ENCODE data around the gene AGAP1.

Gene AGAP1

DNA sequence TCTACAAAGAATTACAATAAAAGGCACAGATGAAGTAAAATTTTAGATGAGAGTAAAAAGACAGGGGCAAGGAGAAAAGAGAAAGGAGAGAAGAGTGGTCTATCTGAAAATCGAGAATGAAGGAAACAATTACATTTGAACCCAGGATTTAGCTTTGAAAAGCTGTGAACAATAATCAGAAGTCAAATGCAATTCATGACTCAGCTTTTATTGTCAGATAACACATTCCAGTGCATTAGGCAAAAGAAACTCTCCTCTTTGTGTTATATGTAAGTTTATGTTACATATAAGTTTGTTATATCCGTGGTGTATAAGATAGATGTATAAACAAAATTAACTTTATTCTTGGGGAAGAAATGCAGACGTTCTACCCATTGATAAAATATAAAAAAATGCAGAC is 389.8 kb downstream of the AGAP1 start:
- Histone ChIP-seq H3K4me3 (ENCODE audit: low read depth in 1 of 2, low read length in 2 of 2) (no peak overlapping the region), H3K27ac (ENCODE audit: low read length) (no peak overlapping the region), H3K9me3 (ENCODE audit: control insufficient read depth in 1 of 2, low read length in 2 of 2) (no peaks in the 10 kb centered on the region), H3K36me3 (ENCODE audit: control insufficient read depth in 1 of 2, insufficient read depth in 2 of 2, low read length in 2 of 2) (peaks cover 0 to 21% of the 10 kb centered on the region in 2 donors), H3K27me3 (ENCODE audit: low read depth, low read length) (no peaks in the 10 kb centered on the region), H3K4me1 (ENCODE audit: control insufficient read depth in 1 of 2, insufficient read depth in 2 of 2, low read length in 2 of 2) (no peaks in the 10 kb centered on the region)

DNA sequence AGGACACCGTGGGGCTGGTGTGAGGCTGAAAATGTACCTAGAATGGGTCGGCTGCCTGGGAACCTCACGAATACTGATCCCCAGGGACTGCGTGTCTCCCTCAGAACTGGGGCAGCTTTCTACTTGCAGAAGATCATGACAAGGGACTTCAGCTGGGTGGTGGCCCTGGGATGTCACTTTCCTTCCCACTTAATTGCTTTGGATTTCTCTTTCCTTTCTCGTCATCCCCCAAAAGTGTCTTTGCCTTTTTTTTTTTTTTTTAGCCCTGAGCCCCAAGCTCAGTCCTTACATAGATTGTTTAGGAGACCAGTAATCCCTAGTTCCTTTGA is 395.4 kb downstream of the AGAP1 start:
- Histone ChIP-seq H3K27ac (ENCODE audit: low read length) (no peak overlapping the region), H3K4me1 (ENCODE audit: control insufficient read depth in 1 of 2, insufficient read depth in 2 of 2, low read length in 2 of 2) (no peaks in the 10 kb centered on the region), H3K27me3 (ENCODE audit: low read depth, low read length) (no peaks in the 10 kb centered on the region), H3K36me3 (ENCODE audit: control insufficient read depth in 1 of 2, insufficient read depth in 2 of 2, low read length in 2 of 2) (peaks cover 4 to 37% of the 10 kb centered on the region in 2 donors), H3K9me3 (ENCODE audit: control insufficient read depth in 1 of 2, low read length in 2 of 2) (no peaks in the 10 kb centered on the region), H3K4me3 (ENCODE audit: low read depth in 1 of 2, low read length in 2 of 2) (no peak overlapping the region)

DNA sequence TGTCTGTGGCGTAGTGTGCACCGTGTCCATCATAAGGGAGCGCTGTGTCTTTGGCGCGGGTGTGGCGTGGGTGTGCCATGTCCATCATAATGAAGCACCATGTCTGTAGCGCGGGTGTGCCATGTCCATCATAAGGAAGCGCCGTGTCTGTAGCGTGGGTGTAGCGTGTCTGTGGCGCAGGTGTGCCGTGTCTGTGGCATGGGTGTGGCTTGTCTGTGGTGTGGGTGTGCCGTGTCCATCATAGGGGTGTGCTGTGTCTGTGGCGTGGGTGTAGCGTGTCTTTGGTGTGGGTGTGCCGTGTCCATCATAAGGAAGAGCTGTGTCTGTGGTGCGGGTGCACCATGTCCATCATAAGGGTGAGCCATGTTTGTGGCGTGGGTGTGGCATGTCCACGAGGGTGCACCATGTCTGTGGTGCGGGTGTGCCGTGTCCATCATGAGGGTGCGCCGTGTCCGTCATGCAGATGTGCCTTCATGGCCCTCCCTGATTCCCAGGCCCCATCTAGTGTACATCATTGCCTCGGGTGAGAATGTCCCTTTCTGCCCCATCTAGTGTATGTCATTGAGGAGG is 399.4 kb downstream of the AGAP1 start:
- H3K27ac ChIP-seq (ENCODE audit: low read length) = no peak overlapping the region
- H3K9me3 ChIP-seq (ENCODE audit: control insufficient read depth in 1 of 2, low read length in 2 of 2) = no peaks in the 10 kb centered on the region
- no peaks in the 10 kb centered on the region for H3K27me3 ChIP-seq (ENCODE audit: low read depth, low read length)
- no peaks in the 10 kb centered on the region for H3K4me1 ChIP-seq (ENCODE audit: control insufficient read depth in 1 of 2, insufficient read depth in 2 of 2, low read length in 2 of 2)
- no peak overlapping the region for H3K4me3 ChIP-seq (ENCODE audit: low read depth in 1 of 2, low read length in 2 of 2)
- peaks cover 12 to 33% of the 10 kb centered on the region in 2 donors for H3K36me3 ChIP-seq (ENCODE audit: control insufficient read depth in 1 of 2, insufficient read depth in 2 of 2, low read length in 2 of 2)

DNA sequence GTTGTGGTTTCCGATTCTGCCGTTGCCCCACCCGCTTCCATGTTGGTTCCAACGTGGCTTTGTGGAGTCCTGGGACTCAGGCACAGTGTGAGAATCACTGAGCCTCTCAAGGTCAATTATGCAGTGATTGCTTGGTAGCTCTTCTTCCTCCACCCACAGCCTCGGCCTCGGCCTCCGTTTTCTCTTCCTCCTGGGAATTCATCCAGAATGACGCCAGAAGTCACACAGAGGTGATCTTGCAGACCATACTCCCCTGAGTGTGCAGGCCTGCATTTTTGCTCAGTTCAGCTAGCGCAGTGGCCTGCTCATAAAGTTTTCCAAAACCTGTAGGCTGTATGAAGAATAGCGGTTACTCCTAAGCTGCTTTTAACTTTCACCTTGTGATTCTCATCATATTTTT is 401.0 kb downstream of the AGAP1 start:
- H3K36me3 ChIP-seq (ENCODE audit: control insufficient read depth in 1 of 2, insufficient read depth in 2 of 2, low read length in 2 of 2) = peaks cover 12 to 25% of the 10 kb centered on the region in 2 donors

DNA sequence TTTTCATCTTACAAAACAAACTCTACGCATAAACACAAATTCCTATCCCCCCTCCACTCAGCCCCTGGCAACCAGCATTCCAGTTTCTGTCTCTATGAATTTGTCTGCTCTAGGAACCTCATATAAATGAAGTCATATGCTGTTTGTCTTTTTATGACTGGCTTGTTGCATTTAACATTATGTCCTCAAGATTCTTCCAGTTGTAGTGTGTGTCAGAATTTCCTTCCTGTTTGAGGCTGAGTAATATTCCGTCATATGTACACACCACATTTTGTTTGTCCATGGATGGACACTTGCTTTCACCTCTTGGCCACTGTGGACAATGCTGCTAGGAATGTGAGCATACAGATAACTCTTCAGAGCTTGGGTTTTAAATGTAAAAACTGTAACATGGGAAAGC is 402.2 kb downstream of the AGAP1 start:
- peaks cover 12 to 20% of the 10 kb centered on the region in 2 donors for H3K36me3 ChIP-seq (ENCODE audit: control insufficient read depth in 1 of 2, insufficient read depth in 2 of 2, low read length in 2 of 2)
- H3K9me3 ChIP-seq (ENCODE audit: control insufficient read depth in 1 of 2, low read length in 2 of 2) = no peaks in the 10 kb centered on the region
- no peak overlapping the region for H3K27ac ChIP-seq (ENCODE audit: low read length)
- no peaks in the 10 kb centered on the region for H3K4me1 ChIP-seq (ENCODE audit: control insufficient read depth in 1 of 2, insufficient read depth in 2 of 2, low read length in 2 of 2)
- H3K4me3 ChIP-seq (ENCODE audit: low read depth in 1 of 2, low read length in 2 of 2) = no peak overlapping the region
- no peaks in the 10 kb centered on the region for H3K27me3 ChIP-seq (ENCODE audit: low read depth, low read length)

More for the DNA sequence above, 401.0 kb downstream of the AGAP1 start:
- Histone ChIP-seq H3K9me3 (ENCODE audit: control insufficient read depth in 1 of 2, low read length in 2 of 2) (no peaks in the 10 kb centered on the region), H3K27ac (ENCODE audit: low read length) (no peak overlapping the region), H3K27me3 (ENCODE audit: low read depth, low read length) (no peaks in the 10 kb centered on the region), H3K4me3 (ENCODE audit: low read depth in 1 of 2, low read length in 2 of 2) (no peak overlapping the region), H3K4me1 (ENCODE audit: control insufficient read depth in 1 of 2, insufficient read depth in 2 of 2, low read length in 2 of 2) (no peaks in the 10 kb centered on the region)

DNA sequence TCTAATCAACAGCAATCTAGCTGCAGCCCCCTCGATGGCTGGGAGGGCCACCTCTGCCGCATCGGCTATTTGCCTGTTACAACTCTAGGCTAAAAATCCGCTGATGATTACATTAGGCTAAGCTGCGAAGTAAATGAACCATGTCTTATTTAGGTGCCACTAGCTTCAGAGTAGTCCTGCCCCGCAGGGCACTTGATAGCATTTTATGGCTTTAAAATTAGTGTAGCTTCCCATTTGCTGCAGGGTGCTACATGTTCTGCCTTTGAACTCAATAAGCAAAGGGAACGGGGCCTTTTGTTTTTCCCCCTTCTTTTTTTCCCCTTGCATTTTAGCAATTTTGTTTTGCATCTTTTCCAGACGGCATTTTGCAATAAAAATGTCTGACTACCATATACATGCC is 404.1 kb downstream of the AGAP1 start:
- no peaks in the 10 kb centered on the region for H3K27me3 ChIP-seq (ENCODE audit: low read depth, low read length)
- no peaks in the 10 kb centered on the region for H3K4me1 ChIP-seq (ENCODE audit: control insufficient read depth in 1 of 2, insufficient read depth in 2 of 2, low read length in 2 of 2)
- H3K36me3 ChIP-seq (ENCODE audit: control insufficient read depth in 1 of 2, insufficient read depth in 2 of 2, low read length in 2 of 2) = peaks cover 12 to 20% of the 10 kb centered on the region in 2 donors
- no peak overlapping the region for H3K4me3 ChIP-seq (ENCODE audit: low read depth in 1 of 2, low read length in 2 of 2)
- no peaks in the 10 kb centered on the region for H3K9me3 ChIP-seq (ENCODE audit: control insufficient read depth in 1 of 2, low read length in 2 of 2)
- no peak overlapping the region for H3K27ac ChIP-seq (ENCODE audit: low read length)

DNA sequence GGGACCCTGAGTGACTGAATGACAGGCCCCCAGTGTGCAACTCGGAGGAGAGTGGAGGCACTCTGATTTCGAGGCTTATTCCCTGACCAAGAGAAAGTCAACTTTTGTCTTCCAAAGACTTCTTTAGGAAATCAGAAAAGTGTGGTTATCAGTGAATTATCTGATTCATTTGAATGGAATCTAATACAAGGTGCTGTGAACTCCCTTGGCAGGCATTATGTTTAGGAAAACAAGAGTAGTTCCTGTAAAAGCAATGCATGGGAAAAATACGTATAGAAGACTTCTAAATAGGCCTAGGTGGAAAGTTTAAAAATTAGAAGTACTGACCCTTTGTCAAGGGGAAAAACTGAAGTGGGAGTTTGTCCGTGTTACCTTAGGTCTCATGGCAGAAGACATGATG is 404.9 kb downstream of the AGAP1 start:
- no peaks in the 10 kb centered on the region for H3K4me1 ChIP-seq (ENCODE audit: control insufficient read depth in 1 of 2, insufficient read depth in 2 of 2, low read length in 2 of 2)
- no peak overlapping the region for H3K27ac ChIP-seq (ENCODE audit: low read length)
- no peak overlapping the region for H3K4me3 ChIP-seq (ENCODE audit: low read depth in 1 of 2, low read length in 2 of 2)

DNA sequence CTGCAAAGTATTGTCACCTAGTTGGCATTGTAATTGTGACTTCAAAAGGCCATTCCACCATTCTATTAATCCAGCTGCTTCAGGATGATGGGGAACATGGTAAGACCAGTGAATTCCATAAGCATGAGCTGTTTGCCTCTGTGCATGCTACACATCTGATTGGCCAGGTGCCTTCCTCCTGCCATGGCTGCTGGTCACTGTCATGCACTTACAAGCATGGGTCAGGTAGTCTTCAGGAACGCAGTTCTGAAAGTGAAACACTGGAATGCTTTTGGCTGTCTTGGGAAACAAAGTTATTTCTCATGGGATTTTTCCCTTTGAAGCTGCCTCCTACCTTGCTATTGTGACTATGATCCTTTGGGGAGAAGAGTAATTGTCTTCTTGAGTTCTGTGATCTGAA is 406.8 kb downstream of the AGAP1 start:
- H3K27ac ChIP-seq (ENCODE audit: low read length) = no peak overlapping the region
- H3K9me3 ChIP-seq (ENCODE audit: control insufficient read depth in 1 of 2, low read length in 2 of 2) = no peaks in the 10 kb centered on the region
- no peaks in the 10 kb centered on the region for H3K27me3 ChIP-seq (ENCODE audit: low read depth, low read length)
- peaks cover 0 to 8% of the 10 kb centered on the region in 2 donors for H3K36me3 ChIP-seq (ENCODE audit: control insufficient read depth in 1 of 2, insufficient read depth in 2 of 2, low read length in 2 of 2)
- no peaks in the 10 kb centered on the region for H3K4me1 ChIP-seq (ENCODE audit: control insufficient read depth in 1 of 2, insufficient read depth in 2 of 2, low read length in 2 of 2)
- no peak overlapping the region for H3K4me3 ChIP-seq (ENCODE audit: low read depth in 1 of 2, low read length in 2 of 2)

More for the DNA sequence above, 404.9 kb downstream of the AGAP1 start:
- Histone ChIP-seq H3K27me3 (ENCODE audit: low read depth, low read length) (no peaks in the 10 kb centered on the region), H3K9me3 (ENCODE audit: control insufficient read depth in 1 of 2, low read length in 2 of 2) (no peaks in the 10 kb centered on the region), H3K36me3 (ENCODE audit: control insufficient read depth in 1 of 2, insufficient read depth in 2 of 2, low read length in 2 of 2) (peaks cover 12 to 16% of the 10 kb centered on the region in 2 donors)

DNA sequence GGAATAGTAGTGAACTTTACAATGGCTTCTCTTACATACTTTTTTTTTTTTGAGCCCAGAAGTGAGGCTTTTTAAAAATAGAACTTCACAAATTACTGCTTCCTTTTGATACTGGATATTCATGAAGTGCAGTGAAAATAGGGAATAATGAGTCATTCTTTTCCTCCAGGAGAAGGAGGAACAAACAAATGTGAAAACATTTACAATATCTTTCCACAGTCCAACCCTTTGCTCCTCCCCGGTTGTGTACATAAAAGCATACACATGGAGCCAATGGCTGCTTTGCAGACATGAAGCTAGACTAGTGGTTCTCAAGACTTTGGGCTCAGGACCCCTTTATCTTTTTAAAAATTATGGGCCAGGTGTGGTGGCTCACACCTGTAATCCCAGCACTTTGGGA is 407.4 kb downstream of the AGAP1 start:
- no peaks in the 10 kb centered on the region for H3K4me1 ChIP-seq (ENCODE audit: control insufficient read depth in 1 of 2, insufficient read depth in 2 of 2, low read length in 2 of 2)
- no peak overlapping the region for H3K27ac ChIP-seq (ENCODE audit: low read length)
- H3K4me3 ChIP-seq (ENCODE audit: low read depth in 1 of 2, low read length in 2 of 2) = no peak overlapping the region
- H3K27me3 ChIP-seq (ENCODE audit: low read depth, low read length) = no peaks in the 10 kb centered on the region
- H3K36me3 ChIP-seq (ENCODE audit: control insufficient read depth in 1 of 2, insufficient read depth in 2 of 2, low read length in 2 of 2) = peaks cover 0 to 2% of the 10 kb centered on the region in 2 donors
- no peaks in the 10 kb centered on the region for H3K9me3 ChIP-seq (ENCODE audit: control insufficient read depth in 1 of 2, low read length in 2 of 2)

DNA sequence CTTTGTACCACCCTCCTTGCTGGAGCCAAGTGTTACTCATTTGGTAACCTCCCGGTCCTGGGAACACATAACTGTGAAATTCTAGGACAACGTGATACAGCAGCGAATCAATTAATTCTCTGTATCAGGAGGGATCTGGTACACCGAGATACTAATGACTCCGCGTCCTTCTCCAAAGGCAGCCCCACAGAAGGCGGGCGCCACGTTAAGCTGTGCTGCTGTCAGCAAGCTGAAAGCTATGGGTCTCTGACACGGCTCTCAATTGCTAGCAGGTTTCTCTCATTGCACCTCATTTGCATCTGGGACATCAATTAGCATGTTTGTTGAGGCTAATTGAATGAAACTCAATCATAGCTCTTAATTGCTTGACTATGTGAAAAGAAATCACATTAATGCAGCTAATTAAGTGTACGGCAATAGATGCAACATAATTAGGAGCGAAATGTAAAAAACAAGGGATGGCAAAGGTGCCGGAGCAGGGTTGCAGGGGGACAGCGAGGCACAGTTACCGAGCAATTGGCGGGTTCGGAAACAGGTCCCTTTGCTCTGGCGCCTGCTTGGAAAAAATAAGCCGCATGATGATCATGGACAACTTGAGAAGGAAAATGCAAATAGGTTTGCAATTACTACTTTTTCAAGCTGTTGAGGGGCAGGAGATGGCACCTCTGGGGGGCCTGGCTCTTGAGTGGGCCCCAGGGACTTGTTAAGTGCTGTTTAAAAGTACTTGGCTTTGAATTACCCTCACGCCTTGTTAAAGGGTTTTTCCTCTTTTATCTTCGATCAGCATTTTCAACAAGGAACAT is 410.1 kb downstream of the AGAP1 start:
- H3K9me3 ChIP-seq (ENCODE audit: control insufficient read depth in 1 of 2, low read length in 2 of 2) = no peaks in the 10 kb centered on the region
- no peak overlapping the region for H3K27ac ChIP-seq (ENCODE audit: low read length)

DNA sequence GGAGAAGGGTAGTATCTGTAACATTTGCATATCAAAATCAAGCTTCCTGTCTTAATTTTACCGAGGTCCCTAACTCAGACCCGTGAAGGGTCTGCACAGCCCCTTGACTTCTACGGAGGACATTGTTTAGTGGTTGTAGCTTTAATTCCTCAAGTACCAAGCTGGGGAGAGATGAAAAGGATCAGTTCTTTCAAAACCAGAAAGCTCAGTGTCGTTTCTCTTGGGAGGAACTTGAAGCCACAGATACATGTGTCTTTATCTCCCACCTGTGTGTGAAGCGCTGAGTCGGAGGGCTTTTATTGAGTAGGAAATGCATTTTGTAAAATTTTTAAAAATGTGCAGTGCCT is 410.7 kb downstream of the AGAP1 start:
- Histone ChIP-seq H3K27me3 (ENCODE audit: low read depth, low read length) (no peaks in the 10 kb centered on the region), H3K9me3 (ENCODE audit: control insufficient read depth in 1 of 2, low read length in 2 of 2) (no peaks in the 10 kb centered on the region), H3K4me3 (ENCODE audit: low read depth in 1 of 2, low read length in 2 of 2) (no peak overlapping the region), H3K27ac (ENCODE audit: low read length) (no peak overlapping the region), H3K36me3 (ENCODE audit: control insufficient read depth in 1 of 2, insufficient read depth in 2 of 2, low read length in 2 of 2) (peaks cover 4 to 6% of the 10 kb centered on the region in 2 donors), H3K4me1 (ENCODE audit: control insufficient read depth in 1 of 2, insufficient read depth in 2 of 2, low read length in 2 of 2) (no peaks in the 10 kb centered on the region)

More for the DNA sequence above, 410.1 kb downstream of the AGAP1 start:
- Histone ChIP-seq H3K4me1 (ENCODE audit: control insufficient read depth in 1 of 2, insufficient read depth in 2 of 2, low read length in 2 of 2) (no peaks in the 10 kb centered on the region), H3K36me3 (ENCODE audit: control insufficient read depth in 1 of 2, insufficient read depth in 2 of 2, low read length in 2 of 2) (peaks cover under 1 to 4% of the 10 kb centered on the region in 2 donors), H3K27me3 (ENCODE audit: low read depth, low read length) (no peaks in the 10 kb centered on the region), H3K4me3 (ENCODE audit: low read depth in 1 of 2, low read length in 2 of 2) (no peak overlapping the region)

DNA sequence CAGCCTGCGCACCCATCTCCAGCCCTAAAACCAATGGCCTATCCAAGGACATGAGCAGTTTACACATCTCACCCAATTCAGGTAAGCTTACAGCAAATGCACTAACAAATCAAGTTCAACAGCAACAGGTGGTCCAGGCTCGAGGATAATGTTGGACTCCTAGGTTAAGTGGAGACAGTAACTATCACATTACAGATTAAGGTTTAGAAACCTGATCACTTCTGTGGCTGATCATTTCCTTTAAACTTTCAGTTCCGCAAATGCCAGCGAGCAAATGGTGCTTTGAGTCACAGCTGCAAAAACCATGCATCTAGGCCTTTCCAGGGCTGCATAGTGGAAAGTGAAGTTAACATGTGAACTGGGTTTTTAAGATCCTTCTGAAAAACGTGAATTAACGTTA is 415.0 kb downstream of the AGAP1 start:
- Histone ChIP-seq H3K4me1 (ENCODE audit: control insufficient read depth in 1 of 2, insufficient read depth in 2 of 2, low read length in 2 of 2) (no peaks in the 10 kb centered on the region), H3K9me3 (ENCODE audit: control insufficient read depth in 1 of 2, low read length in 2 of 2) (no peaks in the 10 kb centered on the region), H3K36me3 (ENCODE audit: control insufficient read depth in 1 of 2, insufficient read depth in 2 of 2, low read length in 2 of 2) (peaks cover 8 to 11% of the 10 kb centered on the region in 2 donors), H3K27ac (ENCODE audit: low read length) (no peak overlapping the region), H3K27me3 (ENCODE audit: low read depth, low read length) (no peaks in the 10 kb centered on the region), H3K4me3 (ENCODE audit: low read depth in 1 of 2, low read length in 2 of 2) (no peak overlapping the region)

Measured in muscle layer of duodenum (tissue), 2 donors.